MCF 10A (cell line): ENCODE data around the gene IL17RD. TPM values are rescaled to one million over a fixed set of nuclear protein-coding genes. Genes with fewer than 3 reads are reported as not detected.

Experiments
- BruUV-seq: library from RNA; stranded (reverse); fragments of 400-500 nt; replicated peaks from 2 replicates; lab custom pipeline; 2021; lab: Mats Ljungman, UMichigan
- CTCF ChIA-PET: fragments of 300-600 bp; sonication (Branson Sonifier 250); formaldehyde crosslinking; extraction: SDS; loops from one replicate; lab custom pipeline; 2021; ENCODE audit warnings: antibody characterized with exemption, inconsistent platforms; lab: Yijun Ruan, JAX
- POLR2A ChIA-PET: fragments of 300-600, 350-650 bp; sonication (Branson Sonifier 250); formaldehyde crosslinking; extraction: SDS; loops from one replicate; lab custom pipeline; 2020; ENCODE audit warnings: antibody characterized with exemption, inconsistent platforms; lab: Yijun Ruan, JAX
- DNase-seq: peaks from one replicate; pipeline ENCODE4 v3.0.0-alpha.2; 2018; ENCODE audit not compliant: unreplicated experiment
- H3K27ac Mint-ChIP-seq: one replicate; pipeline ENCODE4 v1.8.0; 2022; ENCODE audit warnings: mild to moderate bottlenecking, low read depth, mixed read lengths; ENCODE audit not compliant: unreplicated experiment
- H3K27me3 Mint-ChIP-seq: one replicate; pipeline ENCODE4 v1.8.0; 2022; ENCODE audit warnings: mixed read lengths; ENCODE audit not compliant: insufficient read depth, unreplicated experiment
- H3K36me3 Mint-ChIP-seq: one replicate; pipeline ENCODE4 v1.8.0; 2022; ENCODE audit warnings: mild to moderate bottlenecking, moderate library complexity, mixed read lengths; ENCODE audit not compliant: insufficient read depth, unreplicated experiment
- H3K4me1 Mint-ChIP-seq: one replicate; pipeline ENCODE4 v1.8.0; 2022; ENCODE audit warnings: mixed read lengths; ENCODE audit not compliant: insufficient read depth, unreplicated experiment
- H3K4me3 Mint-ChIP-seq: one replicate; pipeline ENCODE4 v1.8.0; 2022; ENCODE audit warnings: mild to moderate bottlenecking, moderate library complexity, mixed read lengths; ENCODE audit not compliant: unreplicated experiment
- H3K9me3 Mint-ChIP-seq: one replicate; pipeline ENCODE4 v1.8.0; 2022; ENCODE audit warnings: mixed read lengths; ENCODE audit not compliant: unreplicated experiment
- intact Hi-C: fragments of 100-400 bp; cut with micrococcal nuclease; formaldehyde crosslinking; loops from 2 replicates; pipeline ENCODE4 v1.14.1; 2022
- total RNA-seq: library from RNA; stranded (reverse); gene quantifications from 2 replicates; pipeline ENCODE4 v1.2.3, GENCODE V29; 2022
- TF ChIP-seq, protein P1 (sequence below): fragments of 200-600 bp; IDR thresholded peaks from one replicate; pipeline ENCODE4 v1.8.0; 2022; ENCODE audit warnings: antibody characterized with exemption, mild to moderate bottlenecking; ENCODE audit not compliant: unreplicated experiment

IL17RD gene
- total RNA-seq, 1 experiment from 2014 or later, result 1.2 TPM

- Mint-ChIP-seq H3K4me1 (peaks cover 7% of the 10 kb centered on the region), H3K36me3 (no peaks in the 10 kb centered on the region), H3K9me3 (no peaks in the 10 kb centered on the region), H3K27ac (no peak overlapping the region), H3K27me3 (no peaks in the 10 kb centered on the region), H3K4me3 (no peak overlapping the region)
- CTCF ChIA-PET, result no interaction called here
- TF ChIP-seq, protein P1, sequence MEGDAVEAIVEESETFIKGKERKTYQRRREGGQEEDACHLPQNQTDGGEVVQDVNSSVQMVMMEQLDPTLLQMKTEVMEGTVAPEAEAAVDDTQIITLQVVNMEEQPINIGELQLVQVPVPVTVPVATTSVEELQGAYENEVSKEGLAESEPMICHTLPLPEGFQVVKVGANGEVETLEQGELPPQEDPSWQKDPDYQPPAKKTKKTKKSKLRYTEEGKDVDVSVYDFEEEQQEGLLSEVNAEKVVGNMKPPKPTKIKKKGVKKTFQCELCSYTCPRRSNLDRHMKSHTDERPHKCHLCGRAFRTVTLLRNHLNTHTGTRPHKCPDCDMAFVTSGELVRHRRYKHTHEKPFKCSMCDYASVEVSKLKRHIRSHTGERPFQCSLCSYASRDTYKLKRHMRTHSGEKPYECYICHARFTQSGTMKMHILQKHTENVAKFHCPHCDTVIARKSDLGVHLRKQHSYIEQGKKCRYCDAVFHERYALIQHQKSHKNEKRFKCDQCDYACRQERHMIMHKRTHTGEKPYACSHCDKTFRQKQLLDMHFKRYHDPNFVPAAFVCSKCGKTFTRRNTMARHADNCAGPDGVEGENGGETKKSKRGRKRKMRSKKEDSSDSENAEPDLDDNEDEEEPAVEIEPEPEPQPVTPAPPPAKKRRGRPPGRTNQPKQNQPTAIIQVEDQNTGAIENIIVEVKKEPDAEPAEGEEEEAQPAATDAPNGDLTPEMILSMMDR, result no peak
- intact Hi-C loops, result no loop called here
- no peak for DNase-seq
- BruUV-seq, result no TSS peak
- POLR2A ChIA-PET, result interaction anchor here (0.6 kb wide), 1 partner anchor 498 kb away, joined by 3 read pairs; no protein-coding TSS in a partner anchor
Measured at GRCh38 chr3:57052662-57053061, 112.5 kb downstream of the IL17RD start.

DNA sequence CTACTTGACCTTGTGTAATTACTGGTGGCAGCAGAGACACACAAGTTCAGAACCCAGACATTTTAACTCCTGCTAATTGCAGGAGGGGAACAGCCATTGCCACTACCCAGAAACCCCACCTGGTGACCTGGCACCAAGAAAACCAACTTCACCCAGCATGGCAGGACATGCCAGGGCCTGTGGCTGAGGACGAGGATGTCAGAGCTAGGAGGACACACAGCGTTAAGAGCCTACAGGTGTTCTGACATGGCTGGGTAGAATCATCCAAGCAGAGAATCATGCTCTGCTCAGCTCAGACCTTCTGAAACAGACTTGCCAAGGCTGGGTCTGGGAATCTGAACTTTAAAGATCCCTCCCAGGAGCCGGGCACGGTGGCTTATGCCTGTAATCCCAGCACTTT, 116.4 kb downstream of the IL17RD start:
- POLR2A ChIA-PET, result interaction anchor here (1.0 to 2.5 kb wide), 3 partner anchors 11 to 50 kb away, joined by 3 to 7 read pairs (median 3); partner anchors contain the start of gene SPATA12
- H3K27ac Mint-ChIP-seq, result no peak overlapping the region
- peaks cover 8% of the 10 kb centered on the region for H3K4me1 Mint-ChIP-seq
- intact Hi-C loops, result no loop called here
- CTCF ChIA-PET, result interaction anchor here (0.6 kb wide), 1 partner anchor 34 kb away, joined by 3 read pairs; no protein-coding TSS in a partner anchor
- H3K36me3 Mint-ChIP-seq, result no peaks in the 10 kb centered on the region
- BruUV-seq, result no TSS peak
- no peak overlapping the region for H3K4me3 Mint-ChIP-seq
- TF ChIP-seq, protein P1, result no peak
- DNase-seq, result no peak
- H3K27me3 Mint-ChIP-seq, result no peaks in the 10 kb centered on the region
- no peaks in the 10 kb centered on the region for H3K9me3 Mint-ChIP-seq

DNA sequence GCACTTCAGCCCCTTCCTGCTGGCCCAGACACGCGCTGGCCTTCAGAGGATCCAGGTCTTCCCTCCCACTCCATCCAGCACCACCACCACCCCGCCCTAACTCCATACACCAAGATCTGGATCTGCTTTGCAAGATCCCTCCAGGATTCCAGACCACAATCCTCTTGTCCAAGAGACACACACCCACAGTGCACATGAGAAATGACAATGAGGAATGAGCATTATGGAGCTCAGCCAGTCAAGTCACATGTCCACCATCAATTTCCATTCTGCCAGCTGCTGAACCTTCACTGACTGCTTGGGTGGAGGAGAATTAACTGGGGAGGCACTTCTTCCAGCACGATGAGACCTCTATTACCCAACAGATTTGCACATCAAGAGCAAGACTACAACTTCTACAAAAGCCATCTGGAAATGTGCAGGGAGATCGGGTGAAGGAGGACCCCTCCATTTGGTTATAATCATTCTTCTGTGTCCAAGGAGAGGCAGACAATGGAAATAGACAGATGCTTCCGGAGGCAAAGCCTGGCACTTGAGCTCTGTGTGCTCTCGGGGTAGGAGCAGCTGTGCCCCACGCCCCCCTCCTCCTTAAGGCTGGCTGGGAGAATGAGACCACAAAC, 117.0 kb downstream of the IL17RD start:
- no peaks in the 10 kb centered on the region for H3K36me3 Mint-ChIP-seq
- peaks cover 8% of the 10 kb centered on the region for H3K4me1 Mint-ChIP-seq
- H3K9me3 Mint-ChIP-seq, result no peaks in the 10 kb centered on the region
- POLR2A ChIA-PET, result interaction anchor here (1.0 to 2.5 kb wide), 4 partner anchors 12 to 49 kb away, joined by 3 to 7 read pairs (median 3); partner anchors contain the start of gene SPATA12
- intact Hi-C loops, result no loop called here
- BruUV-seq, result no TSS peak
- H3K27me3 Mint-ChIP-seq, result no peaks in the 10 kb centered on the region
- no peak overlapping the region for H3K27ac Mint-ChIP-seq
- H3K4me3 Mint-ChIP-seq, result no peak overlapping the region
- CTCF ChIA-PET, result interaction anchor here (0.6 kb wide), 1 partner anchor 34 kb away, joined by 3 read pairs; no protein-coding TSS in a partner anchor
- TF ChIP-seq, protein P1, result no peak
- DNase-seq, result no peak

DNA sequence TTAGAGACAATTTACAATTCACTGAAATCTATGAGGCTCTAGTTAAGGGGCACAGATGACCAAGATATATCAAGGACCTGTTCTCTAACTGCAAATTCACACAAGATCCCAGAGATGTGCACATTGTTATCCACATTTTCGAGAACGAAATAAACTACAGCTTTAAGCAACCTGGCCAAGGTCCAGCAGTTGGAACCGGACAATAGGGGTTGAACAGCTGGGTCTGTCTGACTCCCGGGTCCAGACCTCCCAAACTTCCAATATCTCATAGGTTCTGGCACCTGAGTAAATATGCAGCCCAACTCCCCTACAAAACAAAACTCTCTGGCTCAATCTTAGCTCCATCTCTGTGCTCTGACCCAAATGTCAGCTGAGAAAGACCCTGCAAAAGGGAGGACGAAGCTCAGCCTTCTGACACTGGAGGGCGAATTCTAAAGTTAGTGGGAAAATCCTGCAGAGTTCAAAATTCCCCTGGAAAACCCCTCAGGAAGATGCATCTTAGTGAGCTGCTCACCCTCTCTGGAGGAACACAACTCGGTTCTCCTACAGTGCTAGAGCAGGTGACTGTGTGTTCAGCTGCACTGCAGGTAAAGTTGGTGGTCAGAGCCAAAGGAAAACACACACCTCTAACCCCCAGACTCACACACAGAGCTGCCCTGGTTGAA, 118.9 kb downstream of the IL17RD start:
- CTCF ChIA-PET, result interaction anchor here (0.6 to 1.0 kb wide), 5 partner anchors 39 to 440 kb away, joined by 3 to 5 read pairs (median 4); no protein-coding TSS in a partner anchor
- H3K4me1 Mint-ChIP-seq, result peaks cover 8% of the 10 kb centered on the region

More for the DNA sequence above, 118.9 kb downstream of the IL17RD start:
- no TSS peak for BruUV-seq
- Mint-ChIP-seq H3K27me3 (no peaks in the 10 kb centered on the region), H3K36me3 (no peaks in the 10 kb centered on the region), H3K27ac (no peak overlapping the region), H3K4me3 (no peak overlapping the region), H3K9me3 (no peaks in the 10 kb centered on the region)
- DNase-seq, result no peak
- POLR2A ChIA-PET, result interaction anchor here (1.1 kb wide), 1 partner anchor 30 kb away, joined by 6 read pairs; no protein-coding TSS in a partner anchor
- intact Hi-C loops, result no loop called here
- TF ChIP-seq, protein P1, result no peak
